ENCODE measurements around the gene TMCO2.

- TF ChIP-seq GATA2 (IDR thresholded peaks at IDR 0.05; ENCODE audit: low read depth, low read length) (no peak), GATA3 (IDR thresholded peaks at IDR 0.05; ENCODE audit: low read depth, low read length) (no peak)
Measured at GRCh38 chr1:40274331-40274730, 26.6 kb downstream of the TMCO2 start.

Data from SH-SY5Y (cell line).